MM.1S (cell line): ENCODE results near the gene RHOH.

Experiments used
- DNase-seq: peaks from one replicate; pipeline ENCODE4 v3.0.0-alpha.2; 2015
- H2AFZ ChIP-seq: fragments of 300-600 bp; sonication (generic); 2 replicates; pipeline ENCODE4 v1.6.0; 2016; ENCODE audit warnings: antibody characterized with exemption, low read length
- H3F3A ChIP-seq: fragments of 300-600 bp; sonication (generic); 2 replicates; pipeline ENCODE4 v1.6.1; 2016; ENCODE audit warnings: mild to moderate bottlenecking, antibody characterized with exemption, low read length, moderate library complexity, mixed read lengths; ENCODE audit not compliant: insufficient read depth
- H3K27ac ChIP-seq: fragments of 300-600 bp; sonication (generic); 2 replicates; pipeline ENCODE4 v1.5.1; 2016; ENCODE audit warnings: mild to moderate bottlenecking, low read length
- H3K27me3 ChIP-seq: fragments of 300-600 bp; sonication (generic); replicated peaks from 2 replicates; pipeline ENCODE4 v1.6.0; 2016; ENCODE audit warnings: low read length; ENCODE audit not compliant: insufficient read depth
- H3K36me3 ChIP-seq: fragments of 300-600 bp; sonication (generic); replicated peaks from 2 replicates; pipeline ENCODE4 v1.6.1; 2016; ENCODE audit warnings: mild to moderate bottlenecking, low read length, mixed read lengths; ENCODE audit not compliant: insufficient read depth
- H3K4me1 ChIP-seq: fragments of 300-600 bp; sonication (generic); 2 replicates; pipeline ENCODE4 v1.6.1; 2016; ENCODE audit warnings: low read length, mixed read lengths
- H3K4me2 ChIP-seq: fragments of 300-600 bp; sonication (generic); 2 replicates; pipeline ENCODE4 v1.6.0; 2016; ENCODE audit warnings: low read depth, low read length
- H3K4me3 ChIP-seq: fragments of 300-600 bp; sonication (generic); 2 replicates; pipeline ENCODE4 v1.5.1; 2016; ENCODE audit warnings: low read length, mixed read lengths
- H3K79me2 ChIP-seq: fragments of 300-600 bp; sonication (generic); 2 replicates; pipeline ENCODE4 v1.6.1; 2016; ENCODE audit warnings: mixed run types, low read length, mixed read lengths
- H3K9ac ChIP-seq: fragments of 300-600 bp; sonication (generic); 2 replicates; pipeline ENCODE4 v1.6.1; 2016; ENCODE audit warnings: low read length, mixed read lengths
- H3K9me2 ChIP-seq: fragments of 300-600 bp; sonication (generic); replicated peaks from 2 replicates; pipeline ENCODE4 v1.6.1; 2016; ENCODE audit warnings: mild to moderate bottlenecking, low read length, mixed read lengths; ENCODE audit not compliant: insufficient read depth
- H3K9me3 ChIP-seq: fragments of 300-600 bp; sonication (generic); replicated peaks from 2 replicates; pipeline ENCODE4 v1.6.1; 2016; ENCODE audit warnings: mild to moderate bottlenecking, low read length, mixed read lengths; ENCODE audit not compliant: insufficient read depth
- H4K20me1 ChIP-seq: fragments of 300-600 bp; sonication (generic); 2 replicates; pipeline ENCODE4 v1.6.1; 2016; ENCODE audit warnings: mild to moderate bottlenecking, low read length, moderate library complexity, mixed read lengths; ENCODE audit not compliant: insufficient read depth
- EZH2 ChIP-seq: fragments of 300-600 bp; sonication (generic); optimal IDR thresholded peaks from 2 replicates; pipeline ENCODE3; 2017; ENCODE audit warnings: low read depth, mild to moderate bottlenecking, antibody characterized with exemption, low read length, mixed read lengths
- EZH2phosphoT487 ChIP-seq: fragments of 300-600 bp; sonication (generic); IDR thresholded peaks from 2 replicates; pipeline ENCODE4 v1.6.1; 2018; ENCODE audit warnings: antibody characterized with exemption, low read length
- TF ChIP-seq, protein P1 (sequence below): fragments of 300-600 bp; sonication (generic); IDR thresholded peaks from 2 replicates; pipeline ENCODE4 v1.5.1; 2016; ENCODE audit warnings: antibody characterized with exemption, low read length, mixed read lengths

RHOH gene

DNA sequence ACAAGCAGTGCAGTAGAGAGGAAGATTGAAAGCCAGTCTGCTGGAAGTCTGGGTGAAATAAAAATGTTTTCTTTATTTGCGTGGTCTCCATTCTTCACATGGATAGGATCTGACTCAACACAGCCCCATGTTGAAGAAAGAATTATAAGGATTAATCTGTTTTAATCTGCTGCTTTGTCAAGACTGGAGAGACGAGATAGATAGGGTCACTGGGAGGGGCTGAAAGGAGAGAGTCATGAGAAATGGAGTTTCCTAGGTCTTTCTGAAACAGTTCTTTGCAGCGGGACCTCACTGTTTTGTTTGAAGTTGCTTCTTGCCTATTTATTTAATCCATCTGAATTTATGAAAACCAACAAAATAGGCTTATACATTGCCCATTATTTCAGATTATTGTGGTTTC, 32.4 kb upstream of the RHOH start:
- Histone ChIP-seq H3K27ac (no peak overlapping the region), H3K36me3 (no peaks in the 10 kb centered on the region)

DNA sequence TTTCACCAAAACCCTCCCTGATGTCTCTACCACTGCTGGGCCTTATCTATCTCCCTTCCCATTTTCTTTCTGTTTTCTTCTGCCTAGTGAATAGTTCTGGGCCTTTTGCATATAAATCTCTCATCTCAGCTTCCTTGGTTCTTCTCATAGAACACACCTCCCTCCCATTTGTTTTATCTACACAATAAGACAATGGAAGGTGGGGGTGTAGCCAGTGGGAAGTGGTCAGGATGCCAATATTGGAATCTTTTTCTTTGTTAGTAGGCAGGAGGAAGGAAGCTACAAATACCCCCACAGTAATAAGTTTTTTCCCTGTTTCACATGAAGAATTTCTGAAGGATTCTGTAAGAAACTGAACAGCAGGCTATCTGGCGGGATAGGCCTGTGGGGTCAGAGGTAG, 30.9 kb upstream of the RHOH start:
- Histone ChIP-seq H3K79me2 (no peaks in the 10 kb centered on the region), H3K4me3 (no peak overlapping the region), H4K20me1 (no peaks in the 10 kb centered on the region), H3K9me3 (no peaks in the 10 kb centered on the region), H3K36me3 (no peaks in the 10 kb centered on the region), H3K9ac (no peak overlapping the region), H3K9me2 (no peaks in the 10 kb centered on the region), H3K4me2 (no peak overlapping the region), H3K27me3 (no peaks in the 10 kb centered on the region), H3F3A (no peaks in the 10 kb centered on the region), H3K27ac (no peak overlapping the region), H2AFZ (no peak overlapping the region), H3K4me1 (peaks cover 15% of the 10 kb centered on the region; the same call in 1 of the 2 replicates)
- TF ChIP-seq EZH2phosphoT487 = no peak
- no peak for TF ChIP-seq EZH2
- TF ChIP-seq, protein P1, sequence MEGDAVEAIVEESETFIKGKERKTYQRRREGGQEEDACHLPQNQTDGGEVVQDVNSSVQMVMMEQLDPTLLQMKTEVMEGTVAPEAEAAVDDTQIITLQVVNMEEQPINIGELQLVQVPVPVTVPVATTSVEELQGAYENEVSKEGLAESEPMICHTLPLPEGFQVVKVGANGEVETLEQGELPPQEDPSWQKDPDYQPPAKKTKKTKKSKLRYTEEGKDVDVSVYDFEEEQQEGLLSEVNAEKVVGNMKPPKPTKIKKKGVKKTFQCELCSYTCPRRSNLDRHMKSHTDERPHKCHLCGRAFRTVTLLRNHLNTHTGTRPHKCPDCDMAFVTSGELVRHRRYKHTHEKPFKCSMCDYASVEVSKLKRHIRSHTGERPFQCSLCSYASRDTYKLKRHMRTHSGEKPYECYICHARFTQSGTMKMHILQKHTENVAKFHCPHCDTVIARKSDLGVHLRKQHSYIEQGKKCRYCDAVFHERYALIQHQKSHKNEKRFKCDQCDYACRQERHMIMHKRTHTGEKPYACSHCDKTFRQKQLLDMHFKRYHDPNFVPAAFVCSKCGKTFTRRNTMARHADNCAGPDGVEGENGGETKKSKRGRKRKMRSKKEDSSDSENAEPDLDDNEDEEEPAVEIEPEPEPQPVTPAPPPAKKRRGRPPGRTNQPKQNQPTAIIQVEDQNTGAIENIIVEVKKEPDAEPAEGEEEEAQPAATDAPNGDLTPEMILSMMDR = no peak
- DNase-seq = no peak

More for the DNA sequence above, 32.4 kb upstream of the RHOH start:
- Histone ChIP-seq H3K79me2 (no peaks in the 10 kb centered on the region), H3K4me3 (no peak overlapping the region), H3K4me1 (peaks cover 24% of the 10 kb centered on the region; the same call in 1 of the 2 replicates), H3K4me2 (no peak overlapping the region), H4K20me1 (no peaks in the 10 kb centered on the region), H3F3A (no peaks in the 10 kb centered on the region), H3K9ac (no peak overlapping the region), H3K9me3 (no peaks in the 10 kb centered on the region), H3K9me2 (no peaks in the 10 kb centered on the region), H3K27me3 (no peaks in the 10 kb centered on the region), H2AFZ (no peak overlapping the region)
- no peak for TF ChIP-seq EZH2phosphoT487
- TF ChIP-seq EZH2 = no peak
- TF ChIP-seq, protein P1 = no peak
- DNase-seq = no peak

DNA sequence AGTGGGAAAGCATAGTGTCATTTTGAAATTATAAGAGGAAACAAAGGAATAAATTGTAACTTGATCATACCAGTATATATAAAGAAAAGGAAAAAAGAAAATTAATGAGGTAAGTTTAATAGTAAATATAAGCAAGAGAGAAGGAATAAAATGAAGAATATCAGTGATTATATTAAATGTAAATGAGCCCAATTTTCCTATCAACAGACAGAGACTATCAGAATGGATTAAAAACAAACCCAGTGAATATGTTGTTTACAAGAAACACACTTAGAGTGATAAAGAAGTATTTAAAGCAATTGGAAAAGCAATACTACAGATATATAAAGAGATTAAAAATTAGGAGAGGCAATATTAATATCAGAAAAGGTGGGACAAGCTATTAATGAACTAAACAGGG, 28.8 kb upstream of the RHOH start:
- H3K9me3 ChIP-seq = no peaks in the 10 kb centered on the region
- DNase-seq = no peak
- H3K27me3 ChIP-seq = 0 out of 2 replicates have a peak, but pooled peaks cover 5% of the 10 kb centered on the region

More for the DNA sequence above, 28.8 kb upstream of the RHOH start:
- Histone ChIP-seq H4K20me1 (0 out of 2 replicates have a peak, but pooled peaks cover 2% of the 10 kb centered on the region), H3K9ac (no peak overlapping the region), H3K9me2 (no peaks in the 10 kb centered on the region), H3F3A (no peaks in the 10 kb centered on the region), H3K27ac (no peak overlapping the region), H3K4me1 (peaks cover 3% of the 10 kb centered on the region; the same call in 1 of the 2 replicates), H3K4me3 (no peak overlapping the region), H3K79me2 (no peaks in the 10 kb centered on the region), H2AFZ (no peak overlapping the region), H3K4me2 (no peak overlapping the region), H3K36me3 (no peaks in the 10 kb centered on the region)
- TF ChIP-seq EZH2 = no peak
- TF ChIP-seq EZH2phosphoT487 = no peak
- TF ChIP-seq, protein P1 = no peak
